22Rv1 (cell line): ENCODE results near the gene ERICH3.

ENCODE experiments used
- CTCF ChIP-seq: fragments of 450-650 bp; IDR thresholded peaks from 2 replicates; pipeline ENCODE4 v1.5.1; 2017; ENCODE audit warnings: mild to moderate bottlenecking
- ZFX ChIP-seq: fragments of 450-650 bp; IDR thresholded peaks from 2 replicates; pipeline ENCODE4 v1.6.1; 2017; ENCODE audit warnings: antibody characterized with exemption, borderline replicate concordance

GRCh38 chr1:74637296-74637695 lies 36.3 kb downstream of the ERICH3 start:
- TF ChIP-seq CTCF (no peak), ZFX (no peak)
